HEK293 (cell line): ENCODE data around the gene SPNS2.

Source experiments
- MZF1 ChIP-seq: fragments of 450-650 bp; formaldehyde crosslinking; IDR thresholded peaks from 2 replicates; pipeline ENCODE4 v1.5.1; 2017; ENCODE audit warnings: missing biosample characterization, missing genetic modification characterization, borderline replicate concordance
- REST ChIP-seq: fragments of 450-650 bp; formaldehyde crosslinking; IDR thresholded peaks from 2 replicates; pipeline ENCODE4 v1.5.1; 2016; ENCODE audit warnings: missing biosample characterization, missing genetic modification characterization
- ZNF350 ChIP-seq: fragments of 450-650 bp; formaldehyde crosslinking; IDR thresholded peaks from 2 replicates; pipeline ENCODE4 v1.5.0; 2017; ENCODE audit warnings: missing biosample characterization, mild to moderate bottlenecking, missing genetic modification characterization
- ZNF549 ChIP-seq: fragments of 450-650 bp; IDR thresholded peaks from 2 replicates; pipeline ENCODE4 v1.5.1; 2018; ENCODE audit warnings: missing biosample characterization, missing genetic modification characterization, mild to moderate bottlenecking, inconsistent platforms, moderate library complexity
- TF ChIP-seq, protein P1 (sequence below): fragments of 450-650 bp; formaldehyde crosslinking; IDR thresholded peaks from 2 replicates; pipeline ENCODE4 v1.5.1; 2016; ENCODE audit warnings: missing biosample characterization, missing genetic modification characterization

DNA sequence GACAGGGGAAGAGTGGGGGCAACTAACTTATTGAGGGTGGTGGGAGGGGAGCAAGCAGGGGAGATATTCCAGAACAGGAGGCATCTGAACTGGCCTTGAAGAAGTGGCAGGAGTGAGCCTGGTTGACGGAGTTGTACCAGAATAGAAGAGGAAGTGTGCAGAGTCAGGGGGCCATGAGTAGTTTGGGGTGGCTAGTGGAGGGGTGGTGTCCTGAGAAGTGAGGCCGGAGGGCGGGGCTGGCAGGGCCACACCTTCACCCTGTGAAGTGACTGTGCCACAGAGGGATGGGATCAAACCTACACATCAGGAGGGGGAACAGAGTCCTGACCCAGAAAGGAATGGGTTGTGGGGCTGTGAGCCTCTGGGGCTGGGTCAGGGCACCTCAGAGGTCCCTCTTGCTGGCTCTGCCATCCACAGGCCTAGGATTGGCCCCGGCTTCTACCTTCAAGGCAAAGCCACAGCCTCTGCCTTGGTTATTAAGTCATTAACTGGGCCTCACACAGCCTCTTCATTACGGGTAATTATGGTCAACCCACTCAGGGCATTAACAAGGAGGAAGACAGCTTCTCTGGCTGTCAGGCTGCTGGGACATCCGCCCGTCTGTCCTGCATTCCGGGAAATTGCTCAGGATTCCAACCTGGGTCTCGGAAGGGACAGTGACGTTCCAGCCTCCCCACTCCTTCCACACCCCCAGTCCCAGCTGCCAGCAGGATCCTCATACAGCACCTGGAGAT lies 12.7 kb downstream of the SPNS2 start:
- TF ChIP-seq ZNF350 (tag by site-specific recombination) (no peak), REST (no peak), MZF1 (tag by site-specific recombination) (no peak), ZNF549 (no peak)
- TF ChIP-seq, protein P1, sequence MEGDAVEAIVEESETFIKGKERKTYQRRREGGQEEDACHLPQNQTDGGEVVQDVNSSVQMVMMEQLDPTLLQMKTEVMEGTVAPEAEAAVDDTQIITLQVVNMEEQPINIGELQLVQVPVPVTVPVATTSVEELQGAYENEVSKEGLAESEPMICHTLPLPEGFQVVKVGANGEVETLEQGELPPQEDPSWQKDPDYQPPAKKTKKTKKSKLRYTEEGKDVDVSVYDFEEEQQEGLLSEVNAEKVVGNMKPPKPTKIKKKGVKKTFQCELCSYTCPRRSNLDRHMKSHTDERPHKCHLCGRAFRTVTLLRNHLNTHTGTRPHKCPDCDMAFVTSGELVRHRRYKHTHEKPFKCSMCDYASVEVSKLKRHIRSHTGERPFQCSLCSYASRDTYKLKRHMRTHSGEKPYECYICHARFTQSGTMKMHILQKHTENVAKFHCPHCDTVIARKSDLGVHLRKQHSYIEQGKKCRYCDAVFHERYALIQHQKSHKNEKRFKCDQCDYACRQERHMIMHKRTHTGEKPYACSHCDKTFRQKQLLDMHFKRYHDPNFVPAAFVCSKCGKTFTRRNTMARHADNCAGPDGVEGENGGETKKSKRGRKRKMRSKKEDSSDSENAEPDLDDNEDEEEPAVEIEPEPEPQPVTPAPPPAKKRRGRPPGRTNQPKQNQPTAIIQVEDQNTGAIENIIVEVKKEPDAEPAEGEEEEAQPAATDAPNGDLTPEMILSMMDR (tag by site-specific recombination): no peak
